Measurements from ENCODE around the gene PHKB. TPM values are rescaled to one million over a fixed set of nuclear protein-coding genes. Genes with fewer than 3 reads are reported as not detected.
"Not testable (repeated sequence)": the region's sequence is repeated elsewhere in the genome, so short reads cannot be mapped to it uniquely, and the experiment has no call there.

The PHKB gene
- total RNA-seq, 2 donors from 2014 or later, result 75.7 to 93.8 TPM

DNA sequence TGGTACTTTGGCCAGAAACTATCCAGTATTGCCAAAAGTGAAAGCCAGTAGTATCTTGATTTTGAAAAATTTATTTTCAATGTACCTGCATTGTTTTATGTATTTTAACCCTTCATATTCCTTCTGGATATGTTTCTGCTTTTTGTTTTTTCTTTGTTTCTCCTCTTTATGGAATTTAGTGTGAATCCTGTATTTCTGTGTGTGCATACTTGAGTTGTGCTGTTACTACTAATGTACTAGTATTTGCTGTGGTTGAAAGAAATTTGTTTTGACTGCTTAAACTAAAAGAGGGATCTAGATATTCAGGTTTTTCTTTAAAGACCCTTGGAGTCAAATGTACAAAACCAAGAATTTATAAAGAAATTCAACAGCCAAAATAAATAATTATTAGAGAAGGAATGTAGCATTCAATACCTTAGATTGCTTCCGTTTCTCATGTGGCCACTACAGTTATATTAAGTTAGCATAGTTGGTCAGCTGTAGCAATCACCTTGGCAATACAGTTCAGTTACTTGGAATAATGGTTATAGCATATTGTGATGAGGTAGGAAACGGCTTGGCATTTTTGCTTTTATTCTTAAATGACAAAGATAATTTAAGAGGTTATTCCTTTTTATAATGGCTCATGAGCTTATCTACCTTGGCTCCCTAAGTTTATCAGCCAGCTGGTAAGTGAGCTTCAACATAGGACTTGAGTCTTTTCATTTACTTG lies 4.9 kb downstream of the PHKB start:
- H3K9me3 ChIP-seq, result no peaks in the 10 kb centered on the region
- TF ChIP-seq, protein P1, sequence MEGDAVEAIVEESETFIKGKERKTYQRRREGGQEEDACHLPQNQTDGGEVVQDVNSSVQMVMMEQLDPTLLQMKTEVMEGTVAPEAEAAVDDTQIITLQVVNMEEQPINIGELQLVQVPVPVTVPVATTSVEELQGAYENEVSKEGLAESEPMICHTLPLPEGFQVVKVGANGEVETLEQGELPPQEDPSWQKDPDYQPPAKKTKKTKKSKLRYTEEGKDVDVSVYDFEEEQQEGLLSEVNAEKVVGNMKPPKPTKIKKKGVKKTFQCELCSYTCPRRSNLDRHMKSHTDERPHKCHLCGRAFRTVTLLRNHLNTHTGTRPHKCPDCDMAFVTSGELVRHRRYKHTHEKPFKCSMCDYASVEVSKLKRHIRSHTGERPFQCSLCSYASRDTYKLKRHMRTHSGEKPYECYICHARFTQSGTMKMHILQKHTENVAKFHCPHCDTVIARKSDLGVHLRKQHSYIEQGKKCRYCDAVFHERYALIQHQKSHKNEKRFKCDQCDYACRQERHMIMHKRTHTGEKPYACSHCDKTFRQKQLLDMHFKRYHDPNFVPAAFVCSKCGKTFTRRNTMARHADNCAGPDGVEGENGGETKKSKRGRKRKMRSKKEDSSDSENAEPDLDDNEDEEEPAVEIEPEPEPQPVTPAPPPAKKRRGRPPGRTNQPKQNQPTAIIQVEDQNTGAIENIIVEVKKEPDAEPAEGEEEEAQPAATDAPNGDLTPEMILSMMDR (IDR thresholded peaks at IDR 0.05), result no peak
- no peaks in the 10 kb centered on the region for H3K36me3 ChIP-seq
- no peak overlapping the region for H3K27ac ChIP-seq
- no peak overlapping the region for H3K4me3 ChIP-seq
- H3K27me3 ChIP-seq (replicated peaks; ENCODE audit: insufficient read depth), result no peaks in the 10 kb centered on the region
- DNase-seq (ENCODE audit: low spot score) (no peak), ATAC-seq (ENCODE audit: insufficient number of reproducible peaks, low FRiP score, low read depth) (no peak)
- peaks cover 14 to 34% of the 10 kb centered on the region in 2 donors for H3K4me1 ChIP-seq (ENCODE audit: control insufficient read depth in 1 of 2, low read depth in 2 of 2)

DNA sequence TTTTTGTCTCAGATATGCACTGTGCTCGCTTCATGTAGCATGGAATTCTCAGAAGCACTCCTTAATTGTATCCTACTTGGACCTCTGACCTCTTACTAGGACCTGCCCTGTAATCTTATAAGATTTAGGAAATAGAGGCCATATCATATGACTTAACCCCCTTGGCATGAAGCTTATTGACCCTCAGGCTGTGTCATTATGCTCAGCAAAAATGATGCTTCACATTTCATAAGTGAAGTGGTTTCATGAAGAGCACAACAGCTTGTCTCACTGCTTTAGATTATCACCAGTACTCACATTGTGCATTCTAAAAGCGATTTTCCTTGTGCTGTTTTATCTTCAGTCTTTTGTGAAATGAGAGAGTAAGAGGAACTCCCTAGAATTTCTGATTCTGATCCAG lies 6.4 kb downstream of the PHKB start:
- Histone ChIP-seq H3K27me3 (replicated peaks; ENCODE audit: insufficient read depth) (no peaks in the 10 kb centered on the region), H3K4me1 (ENCODE audit: control insufficient read depth in 1 of 2, low read depth in 2 of 2) (peaks cover 10 to 28% of the 10 kb centered on the region in 2 donors), H3K4me3 (no peak overlapping the region), H3K27ac (no peak overlapping the region), H3K9me3 (no peaks in the 10 kb centered on the region), H3K36me3 (no peaks in the 10 kb centered on the region)
- TF ChIP-seq, protein P1 (IDR thresholded peaks at IDR 0.05), result no peak
- no peak for ATAC-seq (ENCODE audit: insufficient number of reproducible peaks, low FRiP score, low read depth)
- DNase-seq (ENCODE audit: low spot score), result no peak

DNA sequence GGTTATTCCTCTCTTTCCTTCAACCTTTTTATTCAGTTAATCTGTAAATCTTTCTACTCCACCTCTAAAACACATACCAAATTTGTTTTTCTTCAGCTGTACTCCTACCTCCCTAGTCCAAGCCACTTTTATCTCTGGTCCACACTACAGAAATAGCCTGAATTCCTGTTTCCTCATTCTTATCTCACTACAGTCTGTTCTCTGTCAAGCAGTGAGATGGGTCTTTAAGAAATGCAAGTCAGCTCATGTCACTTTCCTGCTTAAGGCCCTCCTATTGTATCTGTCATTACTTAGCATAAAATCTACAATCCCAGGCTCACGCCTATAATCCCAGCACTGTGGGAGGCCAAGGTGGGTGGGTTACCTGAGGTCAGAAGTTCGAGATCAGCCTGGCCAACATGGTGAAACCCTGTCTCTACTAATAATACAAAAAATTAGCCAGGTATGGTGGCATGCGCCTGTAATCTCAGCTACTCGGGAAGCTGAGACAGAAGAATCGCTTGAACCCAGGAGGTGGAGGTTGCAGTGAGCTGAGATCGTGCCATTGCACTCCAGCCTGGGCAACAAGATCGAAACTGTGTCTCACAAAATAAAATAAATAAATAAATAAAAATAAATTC lies 7.0 kb downstream of the PHKB start:
- DNase-seq (ENCODE audit: low spot score); H3K9me3 ChIP-seq; H3K36me3 ChIP-seq; H3K27ac ChIP-seq; ATAC-seq (ENCODE audit: insufficient number of reproducible peaks, low FRiP score, low read depth); H3K4me3 ChIP-seq; H3K27me3 ChIP-seq (replicated peaks; ENCODE audit: insufficient read depth): not testable (repeated sequence)
- H3K4me1 ChIP-seq (ENCODE audit: control insufficient read depth in 1 of 2, low read depth in 2 of 2), result peaks cover 7 to 21% of the 10 kb centered on the region in 2 donors

DNA sequence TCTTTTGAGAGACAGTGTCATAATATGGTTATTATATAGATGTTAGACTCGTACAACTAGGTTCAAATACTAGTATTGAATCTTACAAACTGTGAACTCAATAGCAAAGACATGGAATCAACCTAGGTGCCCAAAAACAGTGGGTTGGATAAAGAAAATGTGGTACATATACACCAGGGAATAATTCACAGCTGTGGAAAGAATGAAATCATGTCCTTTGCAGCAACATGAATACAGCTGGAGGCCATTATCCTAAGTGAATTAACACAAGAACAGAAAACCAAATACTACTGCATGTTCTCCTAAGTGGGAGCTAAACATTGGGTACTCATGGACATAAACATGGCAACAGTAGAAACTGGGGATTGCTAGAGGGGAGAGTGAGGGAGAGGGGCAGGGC lies 8.1 kb downstream of the PHKB start:
- Histone ChIP-seq H3K4me3 (no peak overlapping the region), H3K27ac (no peak overlapping the region), H3K27me3 (replicated peaks; ENCODE audit: insufficient read depth) (no peaks in the 10 kb centered on the region), H3K4me1 (ENCODE audit: control insufficient read depth in 1 of 2, low read depth in 2 of 2) (peaks cover 5 to 11% of the 10 kb centered on the region in 2 donors), H3K9me3 (no peaks in the 10 kb centered on the region), H3K36me3 (no peaks in the 10 kb centered on the region)
- ATAC-seq (ENCODE audit: insufficient number of reproducible peaks, low FRiP score, low read depth) (no peak), DNase-seq (ENCODE audit: low spot score) (no peak)
- TF ChIP-seq, protein P1 (IDR thresholded peaks at IDR 0.05), result no peak

DNA sequence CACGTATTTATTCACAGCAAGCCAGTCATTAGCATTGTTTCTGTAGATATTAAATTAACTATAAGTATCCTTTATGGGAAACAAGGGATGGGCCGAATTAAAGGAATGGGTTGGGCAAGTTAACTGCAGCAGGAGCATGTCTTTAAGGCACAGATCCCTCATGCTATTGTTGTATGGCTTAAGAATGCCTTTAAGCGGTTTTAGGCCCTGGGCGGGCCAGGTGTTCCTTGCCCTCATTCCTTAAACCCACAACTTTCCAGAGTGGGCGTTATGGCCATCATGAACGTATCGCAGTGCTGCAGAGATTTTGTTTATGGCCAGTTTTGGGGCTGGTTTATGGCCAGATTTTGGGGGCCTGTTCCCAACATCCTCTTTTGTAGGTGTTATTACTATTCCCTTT lies 9.1 kb downstream of the PHKB start:
- Histone ChIP-seq H3K4me3 (no peak overlapping the region), H3K27ac (no peak overlapping the region), H3K4me1 (ENCODE audit: control insufficient read depth in 1 of 2, low read depth in 2 of 2) (peaks cover 0 to under 1% of the 10 kb centered on the region in 2 donors), H3K36me3 (no peaks in the 10 kb centered on the region), H3K27me3 (replicated peaks; ENCODE audit: insufficient read depth) (no peaks in the 10 kb centered on the region), H3K9me3 (no peaks in the 10 kb centered on the region)
- TF ChIP-seq, protein P1 (IDR thresholded peaks at IDR 0.05), result no peak
- DNase-seq (ENCODE audit: low spot score) (no peak), ATAC-seq (ENCODE audit: insufficient number of reproducible peaks, low FRiP score, low read depth) (no peak)
